ENCODE measurements around the gene FAM174A. TPM values are rescaled to one million over a fixed set of nuclear protein-coding genes. Genes with fewer than 3 reads are reported as not detected.

FAM174A gene
- total RNA-seq, 3 donors from 2014 or later = 22.3 to 39.5 (median 32.3) TPM

DNA sequence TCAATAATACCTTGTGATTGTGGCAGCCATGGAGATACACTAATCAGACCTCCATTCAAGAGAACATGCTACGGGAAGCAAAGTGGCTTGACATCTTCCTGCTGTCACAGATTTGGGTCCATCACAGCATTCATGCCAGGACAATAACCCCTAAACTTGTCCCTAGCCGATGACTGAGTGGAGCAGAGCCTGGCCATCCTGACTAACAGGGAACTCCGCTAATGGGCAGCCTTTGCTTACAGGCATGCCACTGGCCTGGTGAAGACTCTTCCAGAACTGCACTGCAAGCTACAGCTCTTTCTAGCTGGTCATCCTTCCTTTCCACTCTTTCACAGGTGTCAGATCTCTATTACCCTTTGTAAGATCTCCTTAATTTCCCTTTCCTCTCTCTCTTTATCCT, 16.0 kb downstream of the FAM174A start:
- Histone ChIP-seq H3K27me3 (no peaks in the 10 kb centered on the region), H3K27ac (no peak overlapping the region), H3K4me3 (no peak overlapping the region), H3K36me3 (no peaks in the 10 kb centered on the region), H3K9me3 (no peaks in the 10 kb centered on the region), H3K4me1 (no peaks in the 10 kb centered on the region)
- TF ChIP-seq POLR2A (IDR thresholded peaks at IDR 0.05) = no peak
- TF ChIP-seq, protein P1, sequence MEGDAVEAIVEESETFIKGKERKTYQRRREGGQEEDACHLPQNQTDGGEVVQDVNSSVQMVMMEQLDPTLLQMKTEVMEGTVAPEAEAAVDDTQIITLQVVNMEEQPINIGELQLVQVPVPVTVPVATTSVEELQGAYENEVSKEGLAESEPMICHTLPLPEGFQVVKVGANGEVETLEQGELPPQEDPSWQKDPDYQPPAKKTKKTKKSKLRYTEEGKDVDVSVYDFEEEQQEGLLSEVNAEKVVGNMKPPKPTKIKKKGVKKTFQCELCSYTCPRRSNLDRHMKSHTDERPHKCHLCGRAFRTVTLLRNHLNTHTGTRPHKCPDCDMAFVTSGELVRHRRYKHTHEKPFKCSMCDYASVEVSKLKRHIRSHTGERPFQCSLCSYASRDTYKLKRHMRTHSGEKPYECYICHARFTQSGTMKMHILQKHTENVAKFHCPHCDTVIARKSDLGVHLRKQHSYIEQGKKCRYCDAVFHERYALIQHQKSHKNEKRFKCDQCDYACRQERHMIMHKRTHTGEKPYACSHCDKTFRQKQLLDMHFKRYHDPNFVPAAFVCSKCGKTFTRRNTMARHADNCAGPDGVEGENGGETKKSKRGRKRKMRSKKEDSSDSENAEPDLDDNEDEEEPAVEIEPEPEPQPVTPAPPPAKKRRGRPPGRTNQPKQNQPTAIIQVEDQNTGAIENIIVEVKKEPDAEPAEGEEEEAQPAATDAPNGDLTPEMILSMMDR (IDR thresholded peaks at IDR 0.05) = no peak
- DNase-seq (ENCODE audit: low spot score in 2 of 2) = no peak
- intact Hi-C loops (cut with DNase I; ENCODE audit: low total_unique reads) = no loop called here

DNA sequence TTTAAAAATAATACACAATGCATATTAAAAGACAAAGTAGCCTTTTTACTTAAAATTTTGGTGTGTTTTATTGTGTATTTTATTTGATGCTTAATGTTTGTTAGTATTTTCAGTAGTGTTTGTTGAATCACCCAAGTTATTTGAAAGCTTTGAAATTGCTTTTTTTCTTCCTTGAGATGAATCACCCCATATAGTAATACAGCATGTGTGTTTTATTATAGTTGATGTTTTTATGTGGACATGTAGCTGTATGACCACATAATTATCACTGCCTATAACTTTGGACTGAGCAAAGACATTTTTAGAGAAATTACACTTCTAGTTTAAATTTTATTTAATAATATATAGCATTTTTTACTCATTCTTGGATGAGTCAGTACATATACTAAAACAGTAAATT, 18.0 kb downstream of the FAM174A start:
- H3K4me3 ChIP-seq = no peak overlapping the region
- no peaks in the 10 kb centered on the region for H3K27me3 ChIP-seq
- H3K4me1 ChIP-seq = no peaks in the 10 kb centered on the region
- no peak for DNase-seq (ENCODE audit: low spot score in 2 of 2)
- no peak overlapping the region for H3K27ac ChIP-seq
- no peaks in the 10 kb centered on the region for H3K36me3 ChIP-seq
- TF ChIP-seq POLR2A (IDR thresholded peaks at IDR 0.05) (no peak), POLR2AphosphoS5 (IDR thresholded peaks at IDR 0.05) (no peak)
- TF ChIP-seq, protein P1 (IDR thresholded peaks at IDR 0.05) = no peak
- H3K9me3 ChIP-seq = no peaks in the 10 kb centered on the region
- intact Hi-C loops (cut with DNase I; ENCODE audit: low total_unique reads) = no loop called here

DNA sequence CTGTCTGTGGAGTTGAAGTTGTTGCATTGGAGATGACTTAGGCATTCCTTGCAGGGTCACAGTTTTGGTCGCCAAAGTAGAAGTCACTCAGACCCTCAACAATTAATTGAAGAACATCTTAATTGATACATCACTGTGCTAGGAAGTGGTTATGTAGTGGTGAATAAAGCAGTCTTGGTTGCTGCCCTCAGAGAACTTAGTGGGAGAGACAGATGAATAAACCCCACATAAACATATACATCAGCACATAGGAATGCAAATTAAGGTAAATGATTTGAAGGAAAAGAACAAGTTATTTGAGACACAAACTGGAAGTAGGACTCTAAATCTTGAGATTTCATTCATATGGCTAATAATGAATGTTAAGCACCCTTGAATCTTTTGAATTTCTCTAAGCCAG, 25.7 kb downstream of the FAM174A start:
- Histone ChIP-seq H3K36me3 (no peaks in the 10 kb centered on the region), H3K9me3 (no peaks in the 10 kb centered on the region), H3K27ac (no peak overlapping the region), H3K27me3 (no peaks in the 10 kb centered on the region), H3K4me1 (no peaks in the 10 kb centered on the region), H3K4me3 (no peak overlapping the region)
- intact Hi-C loops (cut with DNase I; ENCODE audit: low total_unique reads) = no loop called here
- no peak for DNase-seq (ENCODE audit: low spot score in 2 of 2)
- TF ChIP-seq, protein P1 (IDR thresholded peaks at IDR 0.05) = no peak
- TF ChIP-seq POLR2A (IDR thresholded peaks at IDR 0.05) = no peak
- TF ChIP-seq POLR2AphosphoS5 (IDR thresholded peaks at IDR 0.05) = no peak

- DNase-seq (ENCODE audit: low spot score in 2 of 2) = no peak
- H3K36me3 ChIP-seq = no peaks in the 10 kb centered on the region
- no peak overlapping the region for H3K4me3 ChIP-seq
- no peaks in the 10 kb centered on the region for H3K9me3 ChIP-seq
- intact Hi-C loops (cut with DNase I; ENCODE audit: low total_unique reads) = no loop called here
- no peaks in the 10 kb centered on the region for H3K4me1 ChIP-seq
- TF ChIP-seq POLR2AphosphoS5 (IDR thresholded peaks at IDR 0.05) (no peak), POLR2A (IDR thresholded peaks at IDR 0.05) (no peak)
- TF ChIP-seq, protein P1 (IDR thresholded peaks at IDR 0.05) = no peak
- no peaks in the 10 kb centered on the region for H3K27me3 ChIP-seq
- H3K27ac ChIP-seq = no peak overlapping the region
These were observed 27.6 kb downstream of the FAM174A start for GRCh38 chr5:100562821-100563220.

DNA sequence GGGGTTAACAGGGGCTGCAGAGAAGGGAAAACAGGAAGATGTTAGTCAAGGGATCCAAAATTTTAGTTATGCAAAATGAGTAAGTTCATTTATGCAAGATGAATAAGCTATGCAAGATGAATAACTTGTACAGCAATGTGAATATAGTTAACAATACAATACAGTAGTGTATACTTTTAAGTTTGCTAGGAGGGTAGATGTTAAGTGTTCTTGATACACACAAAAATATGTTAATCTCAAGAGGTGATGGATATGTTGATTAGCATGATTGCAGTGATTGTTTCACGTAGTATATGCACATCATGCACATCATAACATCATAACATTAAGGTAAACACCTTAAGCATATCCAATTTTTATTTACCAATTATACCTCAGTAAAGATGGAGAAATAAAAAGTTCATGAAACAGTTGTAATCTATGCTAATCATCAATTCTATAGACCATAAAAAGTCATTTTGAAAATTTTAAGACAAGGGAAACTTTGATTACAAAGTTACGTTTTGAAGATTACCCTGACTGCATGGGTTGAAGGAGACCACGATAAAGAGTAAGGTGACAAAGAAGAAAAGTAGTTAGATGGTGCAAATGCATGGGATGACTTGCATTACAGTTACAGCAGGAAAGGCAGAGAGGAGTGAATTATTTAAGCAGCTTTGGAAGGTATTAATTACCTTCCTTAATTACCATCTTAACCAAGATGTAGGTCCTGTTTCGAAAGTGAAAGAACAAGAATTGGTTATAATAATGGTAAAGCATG, 31.4 kb downstream of the FAM174A start:
- TF ChIP-seq POLR2A (IDR thresholded peaks at IDR 0.05) (no peak), POLR2AphosphoS5 (IDR thresholded peaks at IDR 0.05) (no peak)
- TF ChIP-seq, protein P1 (IDR thresholded peaks at IDR 0.05) = no peak
- H3K4me3 ChIP-seq = no peak overlapping the region
- no peaks in the 10 kb centered on the region for H3K4me1 ChIP-seq
- no peaks in the 10 kb centered on the region for H3K9me3 ChIP-seq
- no peaks in the 10 kb centered on the region for H3K36me3 ChIP-seq
- H3K27me3 ChIP-seq = no peaks in the 10 kb centered on the region
- no peak overlapping the region for H3K27ac ChIP-seq
- intact Hi-C loops (cut with DNase I; ENCODE audit: low total_unique reads) = no loop called here
- DNase-seq (ENCODE audit: low spot score in 2 of 2) = no peak
